ENCODE data around the gene IQCN.

The IQCN gene

DNA sequence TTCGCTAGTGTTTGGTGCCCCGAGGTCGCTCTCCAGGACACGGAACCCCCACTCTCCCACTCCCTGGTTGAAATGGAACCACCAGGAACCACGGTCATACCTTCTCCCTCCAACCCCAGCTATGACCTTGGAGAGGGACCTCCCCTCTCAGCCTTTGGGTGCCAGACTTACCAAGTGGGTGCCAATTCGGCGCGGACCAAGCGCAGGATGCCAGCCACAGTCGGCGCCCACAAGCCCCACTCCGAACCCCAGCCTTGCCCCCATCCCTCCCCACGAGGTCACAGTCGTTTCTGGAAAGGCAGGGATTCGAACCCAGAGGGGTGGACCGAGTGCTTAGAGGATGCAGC, 48.9 kb downstream of the IQCN start:
- TF ChIP-seq, protein P1, sequence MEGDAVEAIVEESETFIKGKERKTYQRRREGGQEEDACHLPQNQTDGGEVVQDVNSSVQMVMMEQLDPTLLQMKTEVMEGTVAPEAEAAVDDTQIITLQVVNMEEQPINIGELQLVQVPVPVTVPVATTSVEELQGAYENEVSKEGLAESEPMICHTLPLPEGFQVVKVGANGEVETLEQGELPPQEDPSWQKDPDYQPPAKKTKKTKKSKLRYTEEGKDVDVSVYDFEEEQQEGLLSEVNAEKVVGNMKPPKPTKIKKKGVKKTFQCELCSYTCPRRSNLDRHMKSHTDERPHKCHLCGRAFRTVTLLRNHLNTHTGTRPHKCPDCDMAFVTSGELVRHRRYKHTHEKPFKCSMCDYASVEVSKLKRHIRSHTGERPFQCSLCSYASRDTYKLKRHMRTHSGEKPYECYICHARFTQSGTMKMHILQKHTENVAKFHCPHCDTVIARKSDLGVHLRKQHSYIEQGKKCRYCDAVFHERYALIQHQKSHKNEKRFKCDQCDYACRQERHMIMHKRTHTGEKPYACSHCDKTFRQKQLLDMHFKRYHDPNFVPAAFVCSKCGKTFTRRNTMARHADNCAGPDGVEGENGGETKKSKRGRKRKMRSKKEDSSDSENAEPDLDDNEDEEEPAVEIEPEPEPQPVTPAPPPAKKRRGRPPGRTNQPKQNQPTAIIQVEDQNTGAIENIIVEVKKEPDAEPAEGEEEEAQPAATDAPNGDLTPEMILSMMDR (conservative IDR thresholded peaks at IDR 0.05; ENCODE audit: low read depth, low read length) = no peak
- H3K4me3 ChIP-seq (ENCODE audit: low read depth, low read length) = no peak overlapping the region
- DNase-seq (ENCODE audit: low read depth) = no peak

DNA sequence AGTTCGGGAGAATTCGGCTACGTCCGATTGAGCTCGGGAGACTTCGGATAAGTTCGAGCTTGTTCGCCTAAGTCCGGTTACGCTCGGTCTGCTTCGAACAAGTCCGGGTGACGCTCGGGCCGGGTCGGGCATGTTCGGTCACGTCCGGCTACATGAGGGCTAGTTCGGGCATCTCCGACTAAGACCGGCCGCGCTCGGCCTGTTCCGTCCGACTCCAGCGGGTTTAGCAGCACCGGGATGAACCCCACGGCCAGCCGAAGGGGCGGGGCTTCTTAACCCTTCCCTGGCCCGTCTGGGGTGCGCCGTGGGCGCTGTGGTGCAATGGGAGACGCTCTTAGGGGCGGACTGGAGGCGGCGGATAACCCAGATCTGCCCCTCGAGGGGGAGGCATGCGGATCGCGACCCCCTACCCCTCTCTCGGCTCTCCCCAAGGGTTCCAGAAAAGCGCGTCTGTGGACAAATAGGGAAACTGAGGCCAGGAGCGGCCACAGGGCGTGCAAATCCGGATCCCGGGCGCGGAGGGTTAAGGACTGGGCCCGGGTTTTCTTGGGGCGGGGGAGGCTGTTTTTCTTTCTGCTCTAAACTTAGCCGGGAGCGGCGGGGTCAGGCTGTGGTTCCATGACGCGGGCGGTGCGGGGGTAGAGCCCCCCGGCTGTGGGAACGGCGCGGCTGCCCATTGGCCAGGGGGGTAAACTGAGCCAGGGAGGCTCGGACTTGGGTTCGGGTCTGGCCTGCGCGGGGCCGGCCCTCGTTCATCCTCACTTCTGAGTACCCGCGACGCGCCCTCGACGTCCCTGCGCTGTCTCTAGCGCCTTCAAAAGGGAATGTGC, 49.5 kb downstream of the IQCN start:
- H3K4me3 ChIP-seq (ENCODE audit: low read depth, low read length) = peak overlapping the region; percentile 57
- TF ChIP-seq, protein P1 (conservative IDR thresholded peaks at IDR 0.05; ENCODE audit: low read depth, low read length) = no peak
- peak; percentile 100 for DNase-seq (ENCODE audit: low read depth)

DNA sequence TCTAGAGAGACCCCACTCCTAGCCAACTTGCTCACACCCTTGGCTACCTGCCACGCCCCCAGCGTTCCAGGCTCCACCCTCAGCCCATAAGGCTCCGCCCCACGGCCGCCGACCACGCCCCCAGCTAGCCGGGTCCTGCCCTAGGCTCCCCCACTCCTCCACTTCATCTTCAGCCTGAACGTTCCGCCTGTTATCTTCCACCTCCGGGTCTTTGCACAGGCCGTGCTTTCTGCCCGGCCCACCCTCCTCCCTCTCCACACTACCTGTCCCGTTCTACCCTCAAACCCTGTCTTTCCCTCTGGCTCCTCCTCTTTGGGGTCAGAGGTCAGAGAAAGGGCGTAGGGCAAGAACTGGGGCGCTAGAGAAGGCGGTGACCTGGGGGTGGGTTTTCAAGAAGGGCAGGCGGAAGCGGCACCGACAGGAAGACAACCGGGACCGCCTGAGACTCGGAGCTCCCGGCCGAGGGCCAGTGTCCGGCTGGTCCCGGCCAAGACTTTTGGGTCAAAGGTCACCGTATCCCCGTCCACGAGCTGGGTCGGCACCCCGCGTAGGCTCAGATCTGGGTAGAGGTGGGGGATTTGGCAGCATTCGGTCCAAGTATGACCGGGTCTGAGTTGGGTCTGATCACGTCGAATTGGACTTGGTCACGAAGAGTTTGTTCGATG, 50.3 kb downstream of the IQCN start:
- peak overlapping the region; percentile 57 for H3K4me3 ChIP-seq (ENCODE audit: low read depth, low read length)
- DNase-seq (ENCODE audit: low read depth) = no peak

DNA sequence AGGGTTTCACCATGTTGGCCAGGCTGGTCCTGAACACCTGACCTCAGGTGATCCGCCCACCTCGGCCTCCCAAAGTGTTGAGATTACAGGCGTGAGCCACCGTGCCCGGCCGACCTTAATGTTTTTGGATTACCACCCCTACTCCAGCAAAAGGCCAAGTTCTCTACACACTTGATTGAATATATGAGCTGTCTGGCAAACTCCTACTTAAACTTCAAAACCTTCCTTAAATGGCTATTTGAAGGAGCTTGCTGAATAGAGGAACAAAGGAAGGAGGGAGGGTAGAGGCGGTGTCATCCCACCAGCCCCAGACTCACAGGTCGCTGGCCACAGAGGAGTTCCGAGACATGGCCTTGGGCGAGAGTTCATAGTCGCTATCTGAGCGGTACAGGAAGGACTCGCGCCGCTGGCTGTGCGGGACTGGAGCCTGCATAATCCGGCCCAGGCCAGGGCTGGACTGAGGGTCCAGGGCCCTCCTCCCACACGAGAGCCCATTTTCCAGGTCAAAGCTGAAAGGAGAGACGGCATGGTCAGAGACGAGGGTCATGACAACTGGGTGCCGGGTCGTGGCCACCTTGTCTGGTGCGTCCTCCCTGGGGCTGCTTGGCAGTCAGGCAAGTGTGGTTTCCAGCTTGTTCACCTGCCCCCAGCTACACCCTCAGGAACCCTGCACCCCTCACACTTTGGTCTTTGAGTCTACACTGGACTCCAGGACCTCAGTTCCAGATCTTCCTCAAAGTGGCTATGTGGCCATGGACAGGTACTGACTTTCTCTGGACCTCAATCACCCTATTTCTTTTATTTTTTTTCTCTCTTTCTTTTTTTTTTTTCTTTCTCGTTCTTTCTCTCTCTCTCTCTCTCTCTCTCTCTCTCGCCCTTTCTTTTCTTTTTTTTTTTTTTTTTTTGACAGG, 52.2 kb downstream of the IQCN start:
- no peak overlapping the region for H3K4me3 ChIP-seq (ENCODE audit: low read depth, low read length)
- TF ChIP-seq, protein P1 (conservative IDR thresholded peaks at IDR 0.05; ENCODE audit: low read depth, low read length) = no peak
- DNase-seq (ENCODE audit: low read depth) = no peak

More for the DNA sequence above, 50.3 kb downstream of the IQCN start:
- TF ChIP-seq, protein P1 (conservative IDR thresholded peaks at IDR 0.05; ENCODE audit: low read depth, low read length) = no peak

DNA sequence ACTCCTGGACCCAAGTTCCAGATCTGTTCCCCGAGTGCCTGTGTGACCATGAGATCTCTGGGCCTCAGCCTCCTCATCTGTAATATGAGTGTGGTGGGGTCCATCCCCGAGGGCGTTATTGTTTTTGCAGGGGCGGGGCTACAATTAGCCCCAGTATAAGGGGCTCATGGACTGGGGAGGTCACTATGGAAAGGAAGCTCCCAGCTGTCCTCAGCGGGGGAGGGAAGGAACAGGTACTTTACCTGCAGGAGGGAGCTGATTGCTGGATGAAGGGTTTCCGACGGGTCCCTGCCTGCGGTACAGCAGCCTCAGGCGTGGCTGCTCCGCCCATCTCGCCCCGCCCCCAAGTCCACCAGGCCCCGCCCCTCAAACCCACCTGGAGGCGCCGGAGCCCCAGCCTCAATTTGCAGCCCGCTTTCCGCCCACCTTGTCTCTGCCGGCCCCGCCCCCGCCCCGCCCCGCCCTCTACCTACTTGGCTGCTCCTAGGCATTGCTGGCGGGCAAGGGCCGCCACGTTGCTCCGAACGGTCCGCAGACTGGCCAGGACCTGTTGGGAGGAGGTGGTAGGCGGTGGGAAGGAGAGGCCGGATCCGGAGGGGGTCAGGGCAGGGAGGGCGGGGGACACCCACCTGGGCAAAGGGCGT, 53.5 kb downstream of the IQCN start:
- TF ChIP-seq, protein P1 (conservative IDR thresholded peaks at IDR 0.05; ENCODE audit: low read depth, low read length) = no peak
- no peak overlapping the region for H3K4me3 ChIP-seq (ENCODE audit: low read depth, low read length)
- DNase-seq (ENCODE audit: low read depth) = no peak

DNA sequence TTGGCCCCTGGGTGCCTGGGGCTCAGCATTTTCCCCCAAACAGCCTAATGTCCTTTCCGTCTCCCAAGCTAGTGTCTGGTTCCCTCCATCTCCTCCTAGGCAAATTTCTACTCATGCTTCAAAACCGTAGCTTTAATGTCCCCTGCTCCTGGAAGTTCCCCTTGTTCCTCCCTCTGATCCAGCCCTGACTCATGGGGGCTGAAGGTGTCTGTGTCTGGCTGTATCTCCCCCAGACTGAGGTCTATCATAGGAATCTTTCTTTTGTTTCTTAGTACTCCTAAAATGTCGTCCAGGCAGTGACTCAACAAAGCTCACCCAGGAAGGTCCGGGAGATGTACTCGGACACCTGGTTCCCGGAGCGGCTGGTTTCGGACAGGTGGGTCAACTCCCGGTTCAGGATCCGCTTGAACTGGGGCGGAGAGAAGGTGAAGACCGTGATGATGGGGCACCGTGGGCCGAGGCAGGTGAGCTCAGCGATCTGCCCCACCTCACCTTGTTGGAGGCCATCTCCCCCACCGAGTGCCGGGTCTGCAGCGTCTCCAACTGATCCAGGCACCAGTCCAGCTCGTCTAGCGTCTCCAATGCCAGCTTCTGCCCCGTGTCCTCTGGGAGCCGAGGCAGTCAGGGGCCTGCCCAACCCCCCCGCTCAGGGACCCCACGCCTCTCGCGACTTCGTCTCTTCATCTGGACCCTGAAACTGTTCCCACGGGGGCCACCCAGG, 54.2 kb downstream of the IQCN start:
- TF ChIP-seq, protein P1 (conservative IDR thresholded peaks at IDR 0.05; ENCODE audit: low read depth, low read length) = no peak
- no peak for DNase-seq (ENCODE audit: low read depth)
- no peak overlapping the region for H3K4me3 ChIP-seq (ENCODE audit: low read depth, low read length)
